SK-N-SH (cell line): ENCODE measurements around the gene THUMPD3. TPM values are rescaled to one million over a fixed set of nuclear protein-coding genes. Genes with fewer than 3 reads are reported as not detected.

Experiments
- CTCF ChIA-PET: fragments of 300-600, 350-600 bp; formaldehyde crosslinking; extraction: SDS; loops from one replicate; lab custom pipeline; 2021; lab: Yijun Ruan, JAX
- POLR2A ChIA-PET: fragments of 350-600 bp; sonication (Branson Sonifier 250); formaldehyde crosslinking; extraction: SDS; loops from one replicate; lab custom pipeline; 2020; ENCODE audit warnings: antibody characterized with exemption, inconsistent platforms; lab: Yijun Ruan, JAX
- DNase-seq: peaks from one replicate; pipeline ENCODE4 v3.0.0; 2012
- H2AFZ ChIP-seq: fragments of 200-600 bp; sonication (generic); 2 replicates; pipeline ENCODE4 v1.8.1; 2016; ENCODE audit warnings: antibody characterized with exemption, mild to moderate bottlenecking, low read depth
- H3F3A ChIP-seq: fragments of 200-600 bp; sonication (generic); replicated peaks from 2 replicates; pipeline ENCODE3; 2016; ENCODE audit warnings: antibody characterized with exemption, mild to moderate bottlenecking; ENCODE audit not compliant: insufficient read depth
- H3K27ac ChIP-seq, 2 experiments: fragments of 200-500 bp in 1 of 2; fragments of 200-600 bp in 1 of 2; sonication (Bioruptor generic) in 1 of 2; sonication (generic), shearing (Covaris generic) in 1 of 2; 2 replicates each; pipeline versions ENCODE4 v1.5.1 to v1.6.1; 2014 to 2016; ENCODE audit warnings: low read depth in 2 of 2, inconsistent platforms in 1 of 2, low read length in 1 of 2, mild to moderate bottlenecking in 1 of 2, mixed read lengths in 1 of 2
- H3K27me3 ChIP-seq: fragments of 200-600 bp; sonication (generic), shearing (Covaris generic); 2 replicates; pipeline ENCODE4 v1.6.1; 2016; ENCODE audit warnings: mixed run types; ENCODE audit not compliant: insufficient read depth
- H3K36me3 ChIP-seq, 2 experiments: fragments of 200-500 bp in 1 of 2; fragments of 200-600 bp in 1 of 2; sonication (Bioruptor generic) in 1 of 2; sonication (generic) in 1 of 2; replicated peaks in 1 of 2; 2 replicates each; pipeline versions ENCODE3 to v1.5.1; 2014 to 2016; ENCODE audit warnings: low read length in 1 of 2, mild to moderate bottlenecking in 1 of 2; ENCODE audit not compliant: insufficient read depth in 2 of 2, control insufficient read depth in 1 of 2
- H3K4me1 ChIP-seq, 2 experiments: fragments of 200-500 bp in 1 of 2; fragments of 200-600 bp in 1 of 2; sonication (Bioruptor generic) in 1 of 2; sonication (generic), shearing (Covaris generic) in 1 of 2; 2 replicates each; pipeline versions ENCODE4 v1.5.1 to v1.6.1; 2014 to 2016; ENCODE audit warnings: low read depth in 1 of 2, low read length in 1 of 2, mixed run types in 1 of 2; ENCODE audit not compliant: insufficient read depth in 2 of 2, control insufficient read depth in 1 of 2
- H3K4me2 ChIP-seq: fragments of 200-600 bp; sonication (generic), shearing (Covaris generic); 2 replicates; pipeline ENCODE4 v1.6.1; 2017; ENCODE audit warnings: mixed run types
- H3K4me3 ChIP-seq, 2 experiments: fragments of 200-500 bp in 1 of 2; fragments of 200-600 bp in 1 of 2; sonication (Bioruptor generic) in 1 of 2; sonication (generic), shearing (Covaris generic) in 1 of 2; 2 replicates each; pipeline versions ENCODE4 v1.5.1 to v1.8.1; 2014 to 2016; ENCODE audit warnings: low read depth in 2 of 2, inconsistent platforms in 1 of 2, low read length in 1 of 2, mild to moderate bottlenecking in 1 of 2, mixed read lengths in 1 of 2, moderate library complexity in 1 of 2
- H3K79me2 ChIP-seq: fragments of 200-600 bp; sonication (generic); 2 replicates; pipeline ENCODE4 v1.8.1; 2017; ENCODE audit warnings: mild to moderate bottlenecking; ENCODE audit not compliant: insufficient read depth
- H3K9ac ChIP-seq: fragments of 200-600 bp; sonication (generic); 2 replicates; pipeline ENCODE4 v1.6.1; 2017; ENCODE audit warnings: mixed run types
- H3K9me2 ChIP-seq: fragments of 200-600 bp; sonication (generic); 2 replicates; pipeline ENCODE4 v1.6.1; 2017; ENCODE audit warnings: mixed run types
- H3K9me3 ChIP-seq: fragments of 200-600 bp; sonication (generic); 2 replicates; pipeline ENCODE4 v1.6.1; 2017; ENCODE audit warnings: mixed run types, mild to moderate bottlenecking, moderate library complexity
- H4K20me1 ChIP-seq: fragments of 200-600 bp; sonication (generic); 2 replicates; pipeline ENCODE4 v1.6.1; 2017; ENCODE audit warnings: mild to moderate bottlenecking, mixed run types; ENCODE audit not compliant: insufficient read depth
- CHD2 ChIP-seq: fragments of 150-350 bp; IDR thresholded peaks from 2 replicates; pipeline ENCODE4 v1.6.1; 2018; ENCODE audit warnings: low read length; ENCODE audit not compliant: partially characterized antibody
- ELF1 ChIP-seq: IDR thresholded peaks from 2 replicates; pipeline ENCODE4 v1.4.0; 2012
- EP300 ChIP-seq, 2 experiments: IDR thresholded peaks; 2 replicates each; pipeline versions ENCODE4 v1.4.0 to v1.6.1; 2012; ENCODE audit warnings: borderline replicate concordance in 1 of 2, low read depth in 1 of 2, low read length in 1 of 2
- FOXJ3 ChIP-seq: sonication (generic); formaldehyde crosslinking; IDR thresholded peaks from 2 replicates; pipeline ENCODE4 v1.5.1; 2020; ENCODE audit warnings: mild to moderate bottlenecking, missing genetic modification reagents
- FOXM1 ChIP-seq: IDR thresholded peaks from 2 replicates; pipeline ENCODE4 v1.4.0; 2012; ENCODE audit warnings: low read depth, mild to moderate bottlenecking
- GABPA ChIP-seq: IDR thresholded peaks from 2 replicates; pipeline ENCODE4 v1.4.0; 2012; ENCODE audit warnings: low read depth, mild to moderate bottlenecking
- GATA2 ChIP-seq: sonication (generic); formaldehyde crosslinking; IDR thresholded peaks from 2 replicates; pipeline ENCODE4 v1.5.0; 2020; ENCODE audit warnings: mild to moderate bottlenecking, missing genetic modification reagents
- IRF3 ChIP-seq: fragments of 150-350 bp; IDR thresholded peaks from 2 replicates; pipeline ENCODE4 v1.6.1; 2016; ENCODE audit warnings: mild to moderate bottlenecking, low read depth, low read length
- JUND ChIP-seq: IDR thresholded peaks from 2 replicates; pipeline ENCODE4 v1.4.0; 2012
- MEF2A ChIP-seq: IDR thresholded peaks from 2 replicates; pipeline ENCODE4 v1.4.0; 2012; ENCODE audit warnings: low read depth, borderline replicate concordance
- MXI1 ChIP-seq: IDR thresholded peaks from 2 replicates; pipeline ENCODE4 v1.6.1; 2012; ENCODE audit warnings: mild to moderate bottlenecking, low read depth, low read length, improper control_type of control experiment
- NFIC ChIP-seq: IDR thresholded peaks from 2 replicates; pipeline ENCODE4 v1.4.0; 2012; ENCODE audit warnings: borderline replicate concordance
- POLR2AphosphoS5 ChIP-seq: IDR thresholded peaks from 2 replicates; pipeline ENCODE4 v1.6.1; 2012; ENCODE audit warnings: low read depth, low read length
- RAD21 ChIP-seq: IDR thresholded peaks from 2 replicates; pipeline ENCODE4 v1.6.1; 2012; ENCODE audit warnings: mild to moderate bottlenecking, low read length
- RCOR1 ChIP-seq: fragments of 150-350 bp; IDR thresholded peaks from 2 replicates; pipeline ENCODE4 v1.6.1; 2017; ENCODE audit warnings: antibody characterized with exemption, low read length
- RXRA ChIP-seq: IDR thresholded peaks from 2 replicates; pipeline ENCODE4 v1.4.0; 2012; ENCODE audit warnings: low read depth, mild to moderate bottlenecking, borderline replicate concordance
- SMC3 ChIP-seq: IDR thresholded peaks from 2 replicates; pipeline ENCODE4 v1.6.1; 2012; ENCODE audit warnings: low read depth, low read length, improper control_type of control experiment
- TAF1 ChIP-seq: IDR thresholded peaks from 2 replicates; pipeline ENCODE4 v1.6.1; 2012; ENCODE audit warnings: low read depth, mild to moderate bottlenecking, low read length, moderate library complexity, borderline replicate concordance
- WGBS: methylation state at CpG from one replicate; pipeline ENCODE4 v1.1.6; 2017; ENCODE audit warnings: low lambda C conversion rate; 5-methylcytosine and 5-hydroxymethylcytosine counted together
- polyA plus RNA-seq, 3 experiments: library from polyadenylated mRNA; depleted of rRNA; stranded (reverse); fragments of >200 nt; gene quantifications; 2 replicates each; pipeline ENCODE4 v1.2.3, GENCODE V29; 2012
- TF ChIP-seq, protein P1 (sequence below): fragments of 200-600 bp; sonication (generic); IDR thresholded peaks from 2 replicates; pipeline ENCODE4 v1.6.1; 2017; ENCODE audit warnings: antibody characterized with exemption, mild to moderate bottlenecking, moderate library complexity
- TF ChIP-seq, protein P2 (sequence below): IDR thresholded peaks from 2 replicates; pipeline ENCODE4 v1.4.0; 2012; ENCODE audit warnings: low read depth, borderline replicate concordance

Gene THUMPD3
- polyA plus RNA-seq, 1 of the 3 experiments (the other 2 are of a cell fraction), result 27.1 TPM

DNA sequence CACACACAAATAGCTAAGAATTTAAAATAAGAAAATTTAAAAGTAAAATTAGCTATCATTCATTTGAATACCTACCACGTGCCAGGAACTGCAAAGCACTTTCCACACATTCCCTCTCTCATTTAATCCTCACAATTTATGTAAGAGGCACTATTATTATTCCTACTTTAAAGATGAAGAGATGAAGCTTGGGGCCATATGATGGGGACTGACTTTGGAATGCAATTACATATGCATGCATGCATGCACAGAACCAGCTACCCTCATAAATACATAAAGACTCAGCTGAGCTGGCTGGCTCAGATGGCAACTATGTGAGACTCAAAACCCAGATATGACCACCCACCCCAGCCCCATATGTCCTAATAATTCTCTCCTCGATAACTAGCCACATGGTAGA is 31.7 kb upstream of the THUMPD3 start (continued):
- TF ChIP-seq, protein P1, sequence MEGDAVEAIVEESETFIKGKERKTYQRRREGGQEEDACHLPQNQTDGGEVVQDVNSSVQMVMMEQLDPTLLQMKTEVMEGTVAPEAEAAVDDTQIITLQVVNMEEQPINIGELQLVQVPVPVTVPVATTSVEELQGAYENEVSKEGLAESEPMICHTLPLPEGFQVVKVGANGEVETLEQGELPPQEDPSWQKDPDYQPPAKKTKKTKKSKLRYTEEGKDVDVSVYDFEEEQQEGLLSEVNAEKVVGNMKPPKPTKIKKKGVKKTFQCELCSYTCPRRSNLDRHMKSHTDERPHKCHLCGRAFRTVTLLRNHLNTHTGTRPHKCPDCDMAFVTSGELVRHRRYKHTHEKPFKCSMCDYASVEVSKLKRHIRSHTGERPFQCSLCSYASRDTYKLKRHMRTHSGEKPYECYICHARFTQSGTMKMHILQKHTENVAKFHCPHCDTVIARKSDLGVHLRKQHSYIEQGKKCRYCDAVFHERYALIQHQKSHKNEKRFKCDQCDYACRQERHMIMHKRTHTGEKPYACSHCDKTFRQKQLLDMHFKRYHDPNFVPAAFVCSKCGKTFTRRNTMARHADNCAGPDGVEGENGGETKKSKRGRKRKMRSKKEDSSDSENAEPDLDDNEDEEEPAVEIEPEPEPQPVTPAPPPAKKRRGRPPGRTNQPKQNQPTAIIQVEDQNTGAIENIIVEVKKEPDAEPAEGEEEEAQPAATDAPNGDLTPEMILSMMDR, result no peak
- TF ChIP-seq SMC3 (no peak), GABPA (no peak), FOXM1 (no peak), GATA2 (CRISPR knock-in tag) (no peak), NFIC (no peak), MEF2A (no peak), RXRA (no peak), FOXJ3 (CRISPR knock-in tag) (no peak)
- TF ChIP-seq, all 33 proteins: peak for 0

GRCh38 chr3:9332250-9333030 is 30.4 kb upstream of the THUMPD3 start:
- no peaks in the 10 kb centered on the region for H3K9me3 ChIP-seq
- no peaks in the 10 kb centered on the region for H3K79me2 ChIP-seq
- H3K27me3 ChIP-seq, result no peaks in the 10 kb centered on the region
- H3K4me2 ChIP-seq, result no peak overlapping the region
- H3K27ac ChIP-seq, result no peak overlapping the region
- no peaks in the 10 kb centered on the region for H3F3A ChIP-seq
- no peak for DNase-seq
- H3K36me3 ChIP-seq, result peaks cover 0 to 9% of the 10 kb centered on the region in 2 experiments
- no peaks in the 10 kb centered on the region for H3K4me1 ChIP-seq
- POLR2A ChIA-PET, result no interaction called here
- CTCF ChIA-PET, result interaction anchor here (1.1 kb wide), 1 partner anchor 20 kb away, joined by 4 read pairs; no protein-coding TSS in a partner anchor
- WGBS, result 72% methylated on average over 6 of the region's 6 CpGs
- no peaks in the 10 kb centered on the region for H3K9me2 ChIP-seq
- H3K4me3 ChIP-seq, result no peak overlapping the region
- TF ChIP-seq, protein P1, result no peak
- TF ChIP-seq FOXJ3 (CRISPR knock-in tag) (no peak), NFIC (no peak), MXI1 (no peak), JUND (no peak), ELF1 (no peak), GABPA (no peak), MEF2A (no peak), RAD21 (no peak), RCOR1 (no peak), POLR2AphosphoS5 (no peak), EP300 (IDR thresholded peaks at IDR 0.05; ENCODE audit: borderline replicate concordance in 1 of 2, low read depth in 1 of 2, low read length in 1 of 2) (no peak), IRF3 (no peak), CHD2 (no peak), TAF1 (no peak), FOXM1 (no peak)
- TF ChIP-seq, protein P2, sequence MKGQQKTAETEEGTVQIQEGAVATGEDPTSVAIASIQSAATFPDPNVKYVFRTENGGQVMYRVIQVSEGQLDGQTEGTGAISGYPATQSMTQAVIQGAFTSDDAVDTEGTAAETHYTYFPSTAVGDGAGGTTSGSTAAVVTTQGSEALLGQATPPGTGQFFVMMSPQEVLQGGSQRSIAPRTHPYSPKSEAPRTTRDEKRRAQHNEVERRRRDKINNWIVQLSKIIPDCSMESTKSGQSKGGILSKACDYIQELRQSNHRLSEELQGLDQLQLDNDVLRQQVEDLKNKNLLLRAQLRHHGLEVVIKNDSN, result no peak
- no peak overlapping the region for H3K9ac ChIP-seq
- no peaks in the 10 kb centered on the region for H4K20me1 ChIP-seq
- H2AFZ ChIP-seq, result no peak overlapping the region
